SK-N-SH (cell line): ENCODE results near the gene PNKD. TPM values are rescaled to one million over a fixed set of nuclear protein-coding genes. Genes with fewer than 3 reads are reported as not detected.

Source experiments
- CTCF ChIA-PET: fragments of 300-600, 350-600 bp; formaldehyde crosslinking; extraction: SDS; loops from one replicate; lab custom pipeline; 2021; lab: Yijun Ruan, JAX
- POLR2A ChIA-PET: fragments of 350-600 bp; sonication (Branson Sonifier 250); formaldehyde crosslinking; extraction: SDS; loops from one replicate; lab custom pipeline; 2020; ENCODE audit warnings: antibody characterized with exemption, inconsistent platforms; lab: Yijun Ruan, JAX
- DNase-seq: peaks from one replicate; pipeline ENCODE4 v3.0.0; 2012
- H2AFZ ChIP-seq: fragments of 200-600 bp; sonication (generic); 2 replicates; pipeline ENCODE4 v1.8.1; 2016; ENCODE audit warnings: antibody characterized with exemption, mild to moderate bottlenecking, low read depth
- H3F3A ChIP-seq: fragments of 200-600 bp; sonication (generic); replicated peaks from 2 replicates; pipeline ENCODE3; 2016; ENCODE audit warnings: antibody characterized with exemption, mild to moderate bottlenecking; ENCODE audit not compliant: insufficient read depth
- H3K27ac ChIP-seq, 2 experiments: fragments of 200-500 bp in 1 of 2; fragments of 200-600 bp in 1 of 2; sonication (Bioruptor generic) in 1 of 2; sonication (generic), shearing (Covaris generic) in 1 of 2; 2 replicates each; pipeline versions ENCODE4 v1.5.1 to v1.6.1; 2014 to 2016; ENCODE audit warnings: low read depth in 2 of 2, inconsistent platforms in 1 of 2, low read length in 1 of 2, mild to moderate bottlenecking in 1 of 2, mixed read lengths in 1 of 2
- H3K27me3 ChIP-seq: fragments of 200-600 bp; sonication (generic), shearing (Covaris generic); 2 replicates; pipeline ENCODE4 v1.6.1; 2016; ENCODE audit warnings: mixed run types; ENCODE audit not compliant: insufficient read depth
- H3K36me3 ChIP-seq, 2 experiments: fragments of 200-500 bp in 1 of 2; fragments of 200-600 bp in 1 of 2; sonication (Bioruptor generic) in 1 of 2; sonication (generic) in 1 of 2; replicated peaks in 1 of 2; 2 replicates each; pipeline versions ENCODE3 to v1.5.1; 2014 to 2016; ENCODE audit warnings: low read length in 1 of 2, mild to moderate bottlenecking in 1 of 2; ENCODE audit not compliant: insufficient read depth in 2 of 2, control insufficient read depth in 1 of 2
- H3K4me1 ChIP-seq, 2 experiments: fragments of 200-500 bp in 1 of 2; fragments of 200-600 bp in 1 of 2; sonication (Bioruptor generic) in 1 of 2; sonication (generic), shearing (Covaris generic) in 1 of 2; 2 replicates each; pipeline versions ENCODE4 v1.5.1 to v1.6.1; 2014 to 2016; ENCODE audit warnings: low read depth in 1 of 2, low read length in 1 of 2, mixed run types in 1 of 2; ENCODE audit not compliant: insufficient read depth in 2 of 2, control insufficient read depth in 1 of 2
- H3K4me2 ChIP-seq: fragments of 200-600 bp; sonication (generic), shearing (Covaris generic); 2 replicates; pipeline ENCODE4 v1.6.1; 2017; ENCODE audit warnings: mixed run types
- H3K4me3 ChIP-seq, 2 experiments: fragments of 200-500 bp in 1 of 2; fragments of 200-600 bp in 1 of 2; sonication (Bioruptor generic) in 1 of 2; sonication (generic), shearing (Covaris generic) in 1 of 2; 2 replicates each; pipeline versions ENCODE4 v1.5.1 to v1.8.1; 2014 to 2016; ENCODE audit warnings: low read depth in 2 of 2, inconsistent platforms in 1 of 2, low read length in 1 of 2, mild to moderate bottlenecking in 1 of 2, mixed read lengths in 1 of 2, moderate library complexity in 1 of 2
- H3K79me2 ChIP-seq: fragments of 200-600 bp; sonication (generic); 2 replicates; pipeline ENCODE4 v1.8.1; 2017; ENCODE audit warnings: mild to moderate bottlenecking; ENCODE audit not compliant: insufficient read depth
- H3K9ac ChIP-seq: fragments of 200-600 bp; sonication (generic); 2 replicates; pipeline ENCODE4 v1.6.1; 2017; ENCODE audit warnings: mixed run types
- H3K9me2 ChIP-seq: fragments of 200-600 bp; sonication (generic); 2 replicates; pipeline ENCODE4 v1.6.1; 2017; ENCODE audit warnings: mixed run types
- H3K9me3 ChIP-seq: fragments of 200-600 bp; sonication (generic); 2 replicates; pipeline ENCODE4 v1.6.1; 2017; ENCODE audit warnings: mixed run types, mild to moderate bottlenecking, moderate library complexity
- H4K20me1 ChIP-seq: fragments of 200-600 bp; sonication (generic); 2 replicates; pipeline ENCODE4 v1.6.1; 2017; ENCODE audit warnings: mild to moderate bottlenecking, mixed run types; ENCODE audit not compliant: insufficient read depth
- ELF1 ChIP-seq: IDR thresholded peaks from 2 replicates; pipeline ENCODE4 v1.4.0; 2012
- EP300 ChIP-seq, 2 experiments: IDR thresholded peaks; 2 replicates each; pipeline versions ENCODE4 v1.4.0 to v1.6.1; 2012; ENCODE audit warnings: borderline replicate concordance in 1 of 2, low read depth in 1 of 2, low read length in 1 of 2
- EZH2phosphoT487 ChIP-seq: fragments of 200-600 bp; sonication (generic); IDR thresholded peaks from 2 replicates; pipeline ENCODE4 v1.6.1; 2017; ENCODE audit warnings: low read depth, mixed run types, mild to moderate bottlenecking, antibody characterized with exemption, moderate library complexity, borderline replicate concordance
- FOSL2 ChIP-seq: IDR thresholded peaks from 2 replicates; pipeline ENCODE4 v1.4.0; 2012; ENCODE audit warnings: low read depth, mild to moderate bottlenecking, moderate library complexity, borderline replicate concordance
- FOXJ3 ChIP-seq: sonication (generic); formaldehyde crosslinking; IDR thresholded peaks from 2 replicates; pipeline ENCODE4 v1.5.1; 2020; ENCODE audit warnings: mild to moderate bottlenecking, missing genetic modification reagents
- FOXM1 ChIP-seq: IDR thresholded peaks from 2 replicates; pipeline ENCODE4 v1.4.0; 2012; ENCODE audit warnings: low read depth, mild to moderate bottlenecking
- GABPA ChIP-seq: IDR thresholded peaks from 2 replicates; pipeline ENCODE4 v1.4.0; 2012; ENCODE audit warnings: low read depth, mild to moderate bottlenecking
- GATA2 ChIP-seq: sonication (generic); formaldehyde crosslinking; IDR thresholded peaks from 2 replicates; pipeline ENCODE4 v1.5.0; 2020; ENCODE audit warnings: mild to moderate bottlenecking, missing genetic modification reagents
- JUND ChIP-seq: IDR thresholded peaks from 2 replicates; pipeline ENCODE4 v1.4.0; 2012
- MXI1 ChIP-seq: IDR thresholded peaks from 2 replicates; pipeline ENCODE4 v1.6.1; 2012; ENCODE audit warnings: mild to moderate bottlenecking, low read depth, low read length, improper control_type of control experiment
- NFIC ChIP-seq: IDR thresholded peaks from 2 replicates; pipeline ENCODE4 v1.4.0; 2012; ENCODE audit warnings: borderline replicate concordance
- POLR2AphosphoS5 ChIP-seq: IDR thresholded peaks from 2 replicates; pipeline ENCODE4 v1.6.1; 2012; ENCODE audit warnings: low read depth, low read length
- RAD21 ChIP-seq: IDR thresholded peaks from 2 replicates; pipeline ENCODE4 v1.6.1; 2012; ENCODE audit warnings: mild to moderate bottlenecking, low read length
- RFX5 ChIP-seq: IDR thresholded peaks from 2 replicates; pipeline ENCODE4 v1.6.1; 2012; ENCODE audit warnings: mild to moderate bottlenecking, improper control_type of control experiment, low read length
- SIN3A ChIP-seq: IDR thresholded peaks from 2 replicates; pipeline ENCODE4 v1.6.1; 2012; ENCODE audit warnings: low read depth, mild to moderate bottlenecking, low read length, moderate library complexity, borderline replicate concordance
- SMC3 ChIP-seq: IDR thresholded peaks from 2 replicates; pipeline ENCODE4 v1.6.1; 2012; ENCODE audit warnings: low read depth, low read length, improper control_type of control experiment
- TEAD4 ChIP-seq: IDR thresholded peaks from 2 replicates; pipeline ENCODE4 v1.4.0; 2012; ENCODE audit warnings: mild to moderate bottlenecking, borderline replicate concordance; ENCODE audit not compliant: insufficient read depth
- YY1 ChIP-seq: IDR thresholded peaks from 2 replicates; pipeline ENCODE4 v1.4.0; 2012; ENCODE audit warnings: low read depth, mild to moderate bottlenecking
- ZBTB33 ChIP-seq: IDR thresholded peaks from 2 replicates; pipeline ENCODE4 v1.4.0; 2012; ENCODE audit warnings: low read depth, borderline replicate concordance
- WGBS: methylation state at CpG from one replicate; pipeline ENCODE4 v1.1.6; 2017; ENCODE audit warnings: low lambda C conversion rate; 5-methylcytosine and 5-hydroxymethylcytosine counted together
- polyA plus RNA-seq, 3 experiments: library from polyadenylated mRNA; depleted of rRNA; stranded (reverse); fragments of >200 nt; gene quantifications; 2 replicates each; pipeline ENCODE4 v1.2.3, GENCODE V29; 2012
- TF ChIP-seq, protein P1 (sequence below): fragments of 150-350 bp; IDR thresholded peaks from 2 replicates; pipeline ENCODE4 v1.6.1; 2016; ENCODE audit warnings: mild to moderate bottlenecking, low read depth, low read length
- TF ChIP-seq, protein P2 (sequence below): IDR thresholded peaks from 2 replicates; pipeline ENCODE4 v1.4.0; 2012; ENCODE audit warnings: low read depth, borderline replicate concordance

Gene PNKD
- polyA plus RNA-seq, 1 of the 3 experiments (the other 2 are of a cell fraction): 101 TPM

DNA sequence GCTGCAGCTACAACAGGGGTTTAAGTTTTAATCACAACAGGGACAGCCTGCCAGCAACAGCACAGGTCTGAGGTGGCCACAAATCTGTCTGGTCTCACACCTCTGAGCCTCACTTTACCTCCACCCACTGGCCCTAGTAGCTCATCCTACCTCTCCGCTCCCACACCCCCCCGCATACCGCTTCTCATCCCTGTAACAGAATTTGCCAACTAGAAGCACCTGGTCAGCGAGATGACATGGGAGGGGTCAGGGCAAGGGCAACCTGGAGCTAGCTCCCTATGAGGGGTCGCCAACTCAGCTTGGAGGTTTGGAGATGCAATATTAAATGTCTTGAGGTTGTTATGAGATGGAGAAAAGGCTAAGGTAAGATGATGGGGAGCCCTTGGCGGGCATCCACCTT lies 93.9 kb downstream of the PNKD start:
- POLR2A ChIA-PET: no interaction called here
- H3K79me2 ChIP-seq: no peaks in the 10 kb centered on the region

DNA sequence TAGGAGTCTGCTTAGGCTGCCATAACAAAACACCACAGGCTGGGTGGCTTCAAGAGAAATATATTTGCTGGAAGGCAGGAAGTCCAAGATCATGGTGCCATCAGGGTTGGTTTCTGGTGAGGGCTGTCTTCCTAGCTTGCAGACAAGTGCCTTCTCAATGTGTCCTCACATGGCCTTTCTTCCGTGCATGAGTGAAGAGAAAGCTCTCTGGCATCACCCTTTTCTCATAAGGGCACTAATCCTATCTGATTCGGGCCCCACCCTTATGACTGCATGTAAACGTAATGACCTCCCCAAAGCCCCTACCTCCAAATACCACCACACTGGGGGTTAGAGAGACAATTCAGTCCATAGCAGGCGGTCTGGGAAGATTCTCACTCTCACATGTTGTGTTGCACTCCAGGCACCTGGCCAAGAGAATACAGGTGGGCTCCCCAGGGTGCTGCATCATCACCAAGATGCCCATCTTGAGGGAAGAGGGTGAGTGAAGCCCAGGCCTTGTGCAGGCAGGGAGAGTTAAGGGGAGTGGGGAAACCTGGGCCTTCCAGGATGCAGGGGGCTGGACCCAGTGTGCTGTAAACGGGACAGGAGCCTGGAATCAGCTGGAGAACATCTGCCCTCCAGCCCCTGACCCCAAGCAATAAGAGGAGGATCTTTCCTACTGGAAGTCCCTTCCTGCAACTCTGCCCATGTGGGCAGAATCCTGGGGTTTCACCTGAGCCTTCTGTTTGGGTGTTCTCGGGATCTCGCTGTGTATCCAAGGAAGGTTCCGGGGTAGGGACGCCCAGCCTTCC lies 96.5 kb downstream of the PNKD start:
- Histone ChIP-seq H3K9ac (no peak overlapping the region), H3K4me1 (no peaks in the 10 kb centered on the region; a peak in 1 of 4 replicates), H2AFZ (no peak overlapping the region), H3K36me3 (no peaks in the 10 kb centered on the region), H4K20me1 (no peaks in the 10 kb centered on the region), H3K79me2 (no peaks in the 10 kb centered on the region), H3K9me3 (no peaks in the 10 kb centered on the region), H3K27me3 (no peaks in the 10 kb centered on the region), H3F3A (no peaks in the 10 kb centered on the region), H3K9me2 (no peaks in the 10 kb centered on the region), H3K4me2 (no peak overlapping the region), H3K4me3 (no peak overlapping the region), H3K27ac (no peak overlapping the region)
- no peak for DNase-seq
- ChIA-PET CTCF (interaction anchor here (1.4 to 1.6 kb wide), 2 partner anchors 10 to 30 kb away, joined by 4 to 5 read pairs; partner anchors contain the start of gene CATIP), POLR2A (no interaction called here)
- 89% methylated on average over 9 of the region's 9 CpGs for WGBS
- TF ChIP-seq ZBTB33 (no peak), ELF1 (no peak), EP300 (IDR thresholded peaks at IDR 0.05; ENCODE audit: borderline replicate concordance in 1 of 2, low read depth in 1 of 2, low read length in 1 of 2) (no peak), EZH2phosphoT487 (no peak), FOSL2 (no peak), MXI1 (no peak), JUND (no peak), TEAD4 (no peak), FOXM1 (no peak), GABPA (no peak), RAD21 (no peak), NFIC (no peak), SMC3 (no peak), RFX5 (no peak)
- TF ChIP-seq, protein P1, sequence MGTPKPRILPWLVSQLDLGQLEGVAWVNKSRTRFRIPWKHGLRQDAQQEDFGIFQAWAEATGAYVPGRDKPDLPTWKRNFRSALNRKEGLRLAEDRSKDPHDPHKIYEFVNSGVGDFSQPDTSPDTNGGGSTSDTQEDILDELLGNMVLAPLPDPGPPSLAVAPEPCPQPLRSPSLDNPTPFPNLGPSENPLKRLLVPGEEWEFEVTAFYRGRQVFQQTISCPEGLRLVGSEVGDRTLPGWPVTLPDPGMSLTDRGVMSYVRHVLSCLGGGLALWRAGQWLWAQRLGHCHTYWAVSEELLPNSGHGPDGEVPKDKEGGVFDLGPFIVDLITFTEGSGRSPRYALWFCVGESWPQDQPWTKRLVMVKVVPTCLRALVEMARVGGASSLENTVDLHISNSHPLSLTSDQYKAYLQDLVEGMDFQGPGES: no peak

More for the DNA sequence above, 93.9 kb downstream of the PNKD start:
- H3K9me3 ChIP-seq: no peaks in the 10 kb centered on the region
- no peak overlapping the region for H3K4me2 ChIP-seq
- H3K9ac ChIP-seq: no peak overlapping the region
- no peaks in the 10 kb centered on the region; a peak in 1 of 4 replicates for H3K4me1 ChIP-seq
- H2AFZ ChIP-seq: no peak overlapping the region
- 73% methylated on average over 6 of the region's 6 CpGs for WGBS
- CTCF ChIA-PET: no interaction called here
- H3K36me3 ChIP-seq: no peaks in the 10 kb centered on the region
- TF ChIP-seq, protein P1: no peak
- TF ChIP-seq ELF1 (no peak), JUND (no peak), GATA2 (CRISPR knock-in tag) (no peak), POLR2AphosphoS5 (no peak), YY1 (no peak), TEAD4 (no peak), SIN3A (no peak), FOSL2 (no peak), FOXJ3 (CRISPR knock-in tag) (no peak), RAD21 (no peak)
- TF ChIP-seq, protein P2, sequence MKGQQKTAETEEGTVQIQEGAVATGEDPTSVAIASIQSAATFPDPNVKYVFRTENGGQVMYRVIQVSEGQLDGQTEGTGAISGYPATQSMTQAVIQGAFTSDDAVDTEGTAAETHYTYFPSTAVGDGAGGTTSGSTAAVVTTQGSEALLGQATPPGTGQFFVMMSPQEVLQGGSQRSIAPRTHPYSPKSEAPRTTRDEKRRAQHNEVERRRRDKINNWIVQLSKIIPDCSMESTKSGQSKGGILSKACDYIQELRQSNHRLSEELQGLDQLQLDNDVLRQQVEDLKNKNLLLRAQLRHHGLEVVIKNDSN: no peak
- TF ChIP-seq, all 33 proteins: peak for 0
- H3F3A ChIP-seq: no peaks in the 10 kb centered on the region
- H3K27me3 ChIP-seq: no peaks in the 10 kb centered on the region
- no peak overlapping the region for H3K4me3 ChIP-seq
- no peak overlapping the region for H3K27ac ChIP-seq
- DNase-seq: no peak
- no peaks in the 10 kb centered on the region for H3K9me2 ChIP-seq
- H4K20me1 ChIP-seq: no peaks in the 10 kb centered on the region
